HG03280 (cell line): Measurements from ENCODE around the gene KIAA1755.
"Not testable (repeated sequence)": the region's sequence is repeated elsewhere in the genome, so short reads cannot be mapped to it uniquely, and the experiment has no call there.

Experiments used
- ATAC-seq: cut with Tn5 transposase; IDR thresholded peaks from one replicate; pipeline ENCODE4 v1.9.1; 2021; ENCODE audit warnings: mild to moderate bottlenecking, moderate library complexity; ENCODE audit not compliant: unreplicated experiment

Gene KIAA1755

GRCh38 chr20:38290829-38291814 lies 30.6 kb upstream of the KIAA1755 start:
- ATAC-seq = no peak

- ATAC-seq = no peak
Measured at GRCh38 chr20:38286586-38287531, 26.3 kb upstream of the KIAA1755 start.

- no peak for ATAC-seq
Measured at GRCh38 chr20:38284893-38285444, 24.4 kb upstream of the KIAA1755 start.

GRCh38 chr20:38284066-38284650 lies 23.6 kb upstream of the KIAA1755 start:
- not testable (repeated sequence) for ATAC-seq

- ATAC-seq = no peak
Measured at GRCh38 chr20:38283236-38283635, 22.7 kb upstream of the KIAA1755 start.

GRCh38 chr20:38281176-38281915 lies 20.8 kb upstream of the KIAA1755 start:
- ATAC-seq = not testable (repeated sequence)

GRCh38 chr20:38278763-38279162 lies 18.2 kb upstream of the KIAA1755 start:
- ATAC-seq = no peak

GRCh38 chr20:38278131-38278530 lies 17.6 kb upstream of the KIAA1755 start:
- ATAC-seq = no peak

GRCh38 chr20:38277691-38278090 lies 17.2 kb upstream of the KIAA1755 start:
- no peak for ATAC-seq

GRCh38 chr20:38277285-38277684 lies 16.8 kb upstream of the KIAA1755 start:
- ATAC-seq = no peak

- ATAC-seq = no peak
Measured at GRCh38 chr20:38275815-38276550, 15.4 kb upstream of the KIAA1755 start.

GRCh38 chr20:38272961-38273360 lies 12.4 kb upstream of the KIAA1755 start:
- no peak for ATAC-seq

- no peak for ATAC-seq
Measured at GRCh38 chr20:38272398-38272797, 11.9 kb upstream of the KIAA1755 start.

GRCh38 chr20:38271608-38272120 lies 11.1 kb upstream of the KIAA1755 start:
- no peak for ATAC-seq

GRCh38 chr20:38270869-38271605 lies 10.5 kb upstream of the KIAA1755 start:
- ATAC-seq = no peak

- ATAC-seq = no peak
Measured at GRCh38 chr20:38269715-38270114, 9.2 kb upstream of the KIAA1755 start.

- no peak for ATAC-seq
Measured at GRCh38 chr20:38269040-38269439, 8.5 kb upstream of the KIAA1755 start.

GRCh38 chr20:38267901-38268514 lies 7.5 kb upstream of the KIAA1755 start:
- no peak for ATAC-seq
